H1 (cell line): ENCODE measurements around the gene MGARP. TPM values are rescaled to one million over a fixed set of nuclear protein-coding genes. Genes with fewer than 3 reads are reported as not detected.

Source experiments
- CTCF ChIA-PET: fragments of 300-600 bp; sonication (Branson Sonifier 250); formaldehyde crosslinking; loops from one replicate; lab custom pipeline; 2021; ENCODE audit not compliant: partially characterized antibody; lab: Charles Lee
- POLR2A ChIA-PET: fragments of 300-600 bp; sonication (Branson Sonifier 250); formaldehyde crosslinking; loops from one replicate; lab custom pipeline; 2021; ENCODE audit warnings: inconsistent platforms; ENCODE audit not compliant: partially characterized antibody; lab: Charles Lee
- DNase-seq, 2 experiments: peaks; one replicate each; pipeline versions ENCODE4 v3.0.0 to v3.0.0-alpha.2; 2010 to 2022; ENCODE audit warnings: low spot score in 2 of 2, low read depth in 1 of 2, mixed read lengths in 1 of 2
- FAIRE-seq: peaks from 2 replicates; lab custom pipeline; 2011; peaks lifted over from hg19 to GRCh38; lab: Jason Lieb, UNC
- H2AFZ ChIP-seq: 2 replicates; pipeline ENCODE4 v1.8.1; 2012; ENCODE audit warnings: low read length, inconsistent platforms
- H2AK5ac ChIP-seq: 2 replicates; pipeline ENCODE4 v1.6.1; 2013; ENCODE audit warnings: low read depth, low read length
- H2BK120ac ChIP-seq: replicated peaks from 2 replicates; pipeline ENCODE3; 2013; ENCODE audit warnings: low read depth, low read length, inconsistent platforms
- H2BK12ac ChIP-seq: 2 replicates; pipeline ENCODE4 v1.6.1; 2013; ENCODE audit warnings: low read depth, low read length
- H2BK15ac ChIP-seq: 2 replicates; pipeline ENCODE4 v1.6.1; 2013; ENCODE audit warnings: low read length
- H2BK20ac ChIP-seq: 2 replicates; pipeline ENCODE4 v1.6.1; 2013; ENCODE audit warnings: low read length
- H2BK5ac ChIP-seq: 2 replicates; pipeline ENCODE4 v1.6.1; 2013; ENCODE audit warnings: low read depth, low read length
- H3K14ac ChIP-seq: 2 replicates; pipeline ENCODE4 v1.6.1; 2013; ENCODE audit warnings: inconsistent platforms; ENCODE audit not compliant: insufficient read length
- H3K18ac ChIP-seq: 2 replicates; pipeline ENCODE4 v1.6.1; 2013; ENCODE audit warnings: low read length; ENCODE audit errors: extremely low read depth
- H3K23ac ChIP-seq: 2 replicates; pipeline ENCODE4 v1.6.1; 2013; ENCODE audit warnings: inconsistent platforms; ENCODE audit not compliant: insufficient read length
- H3K23me2 ChIP-seq: 2 replicates; pipeline ENCODE4 v1.6.1; 2013; ENCODE audit warnings: low read depth, low read length
- H3K27ac ChIP-seq: 2 replicates; pipeline ENCODE4 v1.6.1; 2011; ENCODE audit warnings: low read depth, low read length, inconsistent platforms
- H3K27me3 ChIP-seq, 4 experiments: replicated peaks in 1 of 4; 1 replicate in 1 of 4; 2 replicates in 3 of 4; pipeline versions ENCODE4 v1.6.1 to v1.8.1; 2011 to 2013; ENCODE audit warnings: low read length in 3 of 4, mild to moderate bottlenecking in 3 of 4, inconsistent platforms in 2 of 4, mixed read lengths in 2 of 4, moderate library complexity in 1 of 4; ENCODE audit not compliant: control insufficient read depth in 3 of 4, insufficient read depth in 3 of 4; ENCODE audit errors: extremely low read depth in 1 of 4
- H3K36me3 ChIP-seq, 4 experiments: 2 replicates each; pipeline versions ENCODE4 v1.6.1 to v1.8.1; 2011 to 2013; ENCODE audit warnings: mild to moderate bottlenecking in 4 of 4, low read length in 3 of 4, moderate library complexity in 2 of 4, control low read depth in 1 of 4, inconsistent platforms in 1 of 4; ENCODE audit not compliant: insufficient read depth in 4 of 4, control insufficient read depth in 2 of 4
- H3K4ac ChIP-seq: replicated peaks from 2 replicates; pipeline ENCODE3; 2013; ENCODE audit warnings: low read length, low read depth, mixed read lengths, inconsistent platforms; ENCODE audit not compliant: insufficient read length
- H3K4me1 ChIP-seq, 4 experiments: replicated peaks in 1 of 4; 1 replicate in 1 of 4; 2 replicates in 3 of 4; pipeline versions ENCODE4 v1.6.1 to v1.8.1; 2011 to 2013; ENCODE audit warnings: low read length in 3 of 4, inconsistent platforms in 2 of 4, mixed read lengths in 1 of 4; ENCODE audit not compliant: insufficient read depth in 4 of 4, control insufficient read depth in 3 of 4
- H3K4me2 ChIP-seq, 2 experiments: 2 replicates each; pipeline versions ENCODE4 v1.6.1 to v1.8.1; 2011 to 2013; ENCODE audit warnings: low read depth in 2 of 2, low read length in 2 of 2, control low read depth in 1 of 2, inconsistent platforms in 1 of 2, mild to moderate bottlenecking in 1 of 2; ENCODE audit not compliant: insufficient read depth in 1 of 2
- H3K4me3 ChIP-seq, 4 experiments: fragments of 200-600, 300-600 bp in 1 of 4; sonication (generic), shearing (Covaris generic), sonication (Bioruptor Twin) in 1 of 4; 2 replicates each; pipeline versions ENCODE4 v1.5.1 to v1.8.1; 2011 to 2016; ENCODE audit warnings: low read length in 4 of 4, low read depth in 3 of 4, control low read depth in 2 of 4, inconsistent platforms in 2 of 4, mild to moderate bottlenecking in 2 of 4, mixed read lengths in 1 of 4, moderate library complexity in 1 of 4; ENCODE audit not compliant: insufficient read depth in 2 of 4; ENCODE audit errors: extremely low read depth in 1 of 4
- H3K56ac ChIP-seq: replicated peaks from 2 replicates; pipeline ENCODE3; 2013; ENCODE audit warnings: low read depth, mild to moderate bottlenecking, mixed read lengths, low read length, inconsistent platforms; ENCODE audit not compliant: insufficient read length
- H3K79me1 ChIP-seq: 2 replicates; pipeline ENCODE4 v1.6.1; 2013; ENCODE audit warnings: low read depth, low read length, control low read depth
- H3K79me2 ChIP-seq, 2 experiments: 2 replicates each; pipeline versions ENCODE4 v1.6.1 to v1.8.1; 2012 to 2013; ENCODE audit warnings: low read length in 2 of 2, mild to moderate bottlenecking in 2 of 2, inconsistent platforms in 1 of 2; ENCODE audit not compliant: insufficient read depth in 2 of 2, control insufficient read depth in 1 of 2
- H3K9ac ChIP-seq, 4 experiments: replicated peaks in 1 of 4; 1 replicate in 1 of 4; 2 replicates in 3 of 4; pipeline versions ENCODE4 v1.6.1 to v1.8.1; 2011 to 2013; ENCODE audit warnings: low read depth in 3 of 4, low read length in 3 of 4, control low read depth in 2 of 4, mild to moderate bottlenecking in 2 of 4, moderate library complexity in 2 of 4, inconsistent platforms in 1 of 4; ENCODE audit errors: extremely low read depth in 1 of 4
- H3K9me3 ChIP-seq, 2 experiments: 2 replicates each; pipeline versions ENCODE4 v1.6.1 to v1.8.1; 2012 to 2013; ENCODE audit warnings: mild to moderate bottlenecking in 2 of 2, moderate library complexity in 2 of 2, control low read depth in 1 of 2, inconsistent platforms in 1 of 2, low read depth in 1 of 2, low read length in 1 of 2, mixed read lengths in 1 of 2; ENCODE audit not compliant: insufficient read depth in 2 of 2
- H4K20me1 ChIP-seq, 2 experiments: replicated peaks in 1 of 2; 2 replicates each; pipeline versions ENCODE3 to v1.8.1; 2011 to 2013; ENCODE audit warnings: inconsistent platforms in 2 of 2, low read length in 2 of 2, mild to moderate bottlenecking in 1 of 2; ENCODE audit not compliant: insufficient read depth in 2 of 2, control insufficient read depth in 1 of 2
- H4K5ac ChIP-seq: 2 replicates; pipeline ENCODE4 v1.6.1; 2013; ENCODE audit warnings: low read length, low read depth, mixed read lengths, inconsistent platforms; ENCODE audit not compliant: insufficient read length
- H4K8ac ChIP-seq: 2 replicates; pipeline ENCODE4 v1.8.0; 2013; ENCODE audit warnings: mild to moderate bottlenecking, moderate library complexity, low read length, inconsistent platforms; ENCODE audit not compliant: insufficient read depth; ENCODE audit errors: extremely low read depth
- H4K91ac ChIP-seq: replicated peaks from 2 replicates; pipeline ENCODE3; 2013; ENCODE audit warnings: low read length, mixed read lengths, inconsistent platforms; ENCODE audit not compliant: insufficient read length
- SP1 ChIP-seq: IDR thresholded peaks from 2 replicates; pipeline ENCODE4 v1.6.1; 2011; ENCODE audit warnings: low read depth, low read length
- WGBS, 2 experiments: shearing (Covaris generic) in 1 of 2; methylation state at CpG; one replicate each; pipeline versions ENCODE4 v1.1.6 to v1.1.7; 2013 to 2015; ENCODE audit warnings: low lambda C conversion rate in 2 of 2, mixed read lengths in 2 of 2, inconsistent platforms in 1 of 2, low coverage in 1 of 2, missing lambda C conversion rate in 1 of 2; ENCODE audit not compliant: insufficient replicate concordance in 2 of 2, insufficient coverage in 1 of 2, insufficient read length in 1 of 2; ENCODE audit errors: extremely low coverage in 1 of 2, missing lambda C conversion rate in 1 of 2; 5-methylcytosine and 5-hydroxymethylcytosine counted together
- polyA plus RNA-seq, 7 experiments: library from polyadenylated mRNA; depleted of rRNA in 3 of 7; stranded (reverse) in 5 of 7; unstranded in 2 of 7; fragments of >200 nt in 5 of 7; fragments of 200-250 nt in 2 of 7; gene quantifications; 1 replicate in 5 of 7; 2 replicates in 1 of 7; 4 replicates in 1 of 7; pipeline versions ENCODE4 v1.2.1 to v1.2.3, GENCODE V29; 2011 to 2013; ENCODE audit warnings: missing spikeins in 2 of 7, mixed read lengths in 2 of 7
- total RNA-seq: library from RNA; stranded (reverse); fragmentation: NEBNext Ultra II Directional; extraction: Animal tissue kit (Norgen Biotek cat#: 25700); gene quantifications from 2 replicates; pipeline ENCODE4 v1.2.1, GENCODE V29; 2021

MGARP gene
- total and polyA plus RNA-seq, 2 of the 8 experiments (the other 6 are each of a cell fraction or from before 2014, with no cell fraction given): 2.8 to 4.5 TPM

GRCh38 chr4:139297001-139297410 lies 17.0 kb upstream of the MGARP start:
- DNase-seq: no peak
- no peak for TF ChIP-seq SP1

More at GRCh38 chr4:139297001-139297410, 17.0 kb upstream of the MGARP start:
- H3K4me3 ChIP-seq: no peak overlapping the region
- peaks cover 11% of the 10 kb centered on the region for H3K23me2 ChIP-seq
- CTCF ChIA-PET: interaction anchor here (0.8 to 4.4 kb wide), 19 partner anchors 10 to 276 kb away, joined by 3 to 34 read pairs (median 6); partner anchors contain the start of gene MGARP
- H3K27ac ChIP-seq: no peak overlapping the region
- H2BK15ac ChIP-seq: no peak overlapping the region
- H2BK12ac ChIP-seq: no peak overlapping the region
- POLR2A ChIA-PET: interaction anchor here (0.6 to 1.2 kb wide), 3 partner anchors 12 to 165 kb away, joined by 3 read pairs; no protein-coding TSS in a partner anchor
- H3K27me3 ChIP-seq: no peaks in the 10 kb centered on the region
- H2BK20ac ChIP-seq: no peak overlapping the region
- no peaks in the 10 kb centered on the region for H3K9me3 ChIP-seq
- no peak overlapping the region for H3K9ac ChIP-seq
- H3K4me2 ChIP-seq: no peak overlapping the region
- no peak overlapping the region for H3K23ac ChIP-seq
- no peak overlapping the region for H2BK5ac ChIP-seq
- no peaks in the 10 kb centered on the region for H4K20me1 ChIP-seq
- H2AK5ac ChIP-seq: no peak overlapping the region
- no peak for FAIRE-seq
- no peak overlapping the region for H2BK120ac ChIP-seq
- H3K4me1 ChIP-seq: peaks cover 0 to 2% (median under 1%) of the 10 kb centered on the region in 4 experiments; a peak in 2 of 7 replicates
- H4K91ac ChIP-seq: no peak overlapping the region
- no peak overlapping the region for H3K14ac ChIP-seq
- no peaks in the 10 kb centered on the region for H3K79me1 ChIP-seq
- H3K79me2 ChIP-seq: peaks cover 6 to 25% of the 10 kb centered on the region in 2 experiments; a peak in 3 of 4 replicates
- no peak overlapping the region for H3K56ac ChIP-seq
- no peak overlapping the region for H3K4ac ChIP-seq
- H4K8ac ChIP-seq: no peak overlapping the region
- no peak overlapping the region for H4K5ac ChIP-seq
- 86% methylated on average over 2 of the region's 2 CpGs; no CpG with 5 or more reads in 1 of the 2 experiments for WGBS, 2 experiments
- H2AFZ ChIP-seq: no peak overlapping the region
- peaks cover 0 to 15% (median 3%) of the 10 kb centered on the region in 4 experiments; a peak in 1 of 8 replicates for H3K36me3 ChIP-seq
- no peak overlapping the region for H3K18ac ChIP-seq
